PC-9 (cell line): ENCODE results near the gene TPPP. TPM values are rescaled to one million over a fixed set of nuclear protein-coding genes. Genes with fewer than 3 reads are reported as not detected.

ENCODE experiments used
- BruUV-seq: library from RNA; stranded (reverse); fragments of 400-500 nt; replicated peaks from 2 replicates; lab custom pipeline; 2021; lab: Mats Ljungman, UMichigan
- CTCF ChIA-PET: fragments of 300-600 bp; sonication (Branson Sonifier 250); formaldehyde crosslinking; loops from one replicate; lab custom pipeline; 2022; ENCODE audit warnings: antibody characterized with exemption; lab: Charles Lee
- POLR2A ChIA-PET: fragments of 300-600 bp; sonication (Branson Sonifier 250); formaldehyde crosslinking; loops from one replicate; lab custom pipeline; 2022; ENCODE audit warnings: antibody characterized with exemption; ENCODE audit not compliant: unreplicated experiment; lab: Charles Lee
- DNase-seq, 2 experiments: peaks; one replicate each; pipeline versions ENCODE4 v3.0.0 to v3.0.0-alpha.2; 2015 to 2022; ENCODE audit warnings: mixed read lengths in 1 of 2
- H2AFZ ChIP-seq: fragments of 200-600 bp; sonication (generic); 2 replicates; pipeline ENCODE4 v1.8.1; 2017; ENCODE audit warnings: antibody characterized with exemption
- H3F3A ChIP-seq: fragments of 200-600 bp; sonication (generic); 2 replicates; pipeline ENCODE4 v1.8.1; 2017; ENCODE audit warnings: antibody characterized with exemption, mild to moderate bottlenecking, low read depth; ENCODE audit not compliant: insufficient read depth
- H3K27ac ChIP-seq: fragments of 200-600 bp; sonication (generic); 2 replicates; pipeline ENCODE4 v1.6.1; 2016; ENCODE audit warnings: mixed run types
- H3K27me3 ChIP-seq: fragments of 200-600 bp; sonication (generic); 2 replicates; pipeline ENCODE4 v1.6.1; 2016; ENCODE audit warnings: low read depth, mixed run types; ENCODE audit not compliant: insufficient read depth
- H3K36me3 ChIP-seq: fragments of 200-600 bp; sonication (generic); 2 replicates; pipeline ENCODE4 v1.6.1; 2016; ENCODE audit warnings: low read depth, mixed run types
- H3K4me1 ChIP-seq: fragments of 200-600 bp; sonication (generic); replicated peaks from 2 replicates; pipeline ENCODE4 v1.6.1; 2016; ENCODE audit warnings: mixed run types; ENCODE audit not compliant: insufficient read depth
- H3K4me2 ChIP-seq: fragments of 200-600 bp; sonication (generic); 2 replicates; pipeline ENCODE4 v1.6.1; 2017; ENCODE audit warnings: mixed run types
- H3K4me3 ChIP-seq: fragments of 200-600 bp; sonication (generic); 2 replicates; pipeline ENCODE4 v1.6.1; 2016; ENCODE audit warnings: mixed run types
- H3K79me2 ChIP-seq: fragments of 200-600 bp; sonication (generic); 2 replicates; pipeline ENCODE4 v1.6.1; 2017; ENCODE audit warnings: low read depth, mixed run types
- H3K9me2 ChIP-seq: fragments of 200-600 bp; sonication (generic); 2 replicates; pipeline ENCODE4 v1.8.1; 2017; ENCODE audit warnings: mild to moderate bottlenecking; ENCODE audit not compliant: insufficient read depth
- H3K9me3 ChIP-seq: fragments of 200-600 bp; sonication (generic); 2 replicates; pipeline ENCODE4 v1.8.1; 2016; ENCODE audit warnings: low read depth; ENCODE audit not compliant: insufficient read depth
- H4K20me1 ChIP-seq: fragments of 200-600 bp; sonication (generic); 2 replicates; pipeline ENCODE4 v1.8.1; 2017; ENCODE audit not compliant: insufficient read depth
- EZH2 ChIP-seq: fragments of 200-600 bp; sonication (generic); IDR thresholded peaks from 2 replicates; pipeline ENCODE4 v1.8.0; 2017; ENCODE audit warnings: antibody characterized with exemption, low read depth
- intact Hi-C: fragments of 100-400 bp; cut with micrococcal nuclease; formaldehyde crosslinking; loops from one replicate; pipeline ENCODE4 v1.10.0; 2022; ENCODE audit not compliant: unreplicated experiment
- total RNA-seq: library from RNA; stranded (reverse); gene quantifications from 2 replicates; pipeline ENCODE4 v1.2.3, GENCODE V29; 2021
- TF ChIP-seq, protein P1 (sequence below): fragments of 200-600 bp; sonication (generic); conservative IDR thresholded peaks from 2 replicates; pipeline ENCODE4 v1.6.1; 2017; ENCODE audit warnings: mixed run types, antibody characterized with exemption, mild to moderate bottlenecking, moderate library complexity

The TPPP gene
- total RNA-seq, 1 experiment from 2014 or later, result 0.17 TPM

DNA sequence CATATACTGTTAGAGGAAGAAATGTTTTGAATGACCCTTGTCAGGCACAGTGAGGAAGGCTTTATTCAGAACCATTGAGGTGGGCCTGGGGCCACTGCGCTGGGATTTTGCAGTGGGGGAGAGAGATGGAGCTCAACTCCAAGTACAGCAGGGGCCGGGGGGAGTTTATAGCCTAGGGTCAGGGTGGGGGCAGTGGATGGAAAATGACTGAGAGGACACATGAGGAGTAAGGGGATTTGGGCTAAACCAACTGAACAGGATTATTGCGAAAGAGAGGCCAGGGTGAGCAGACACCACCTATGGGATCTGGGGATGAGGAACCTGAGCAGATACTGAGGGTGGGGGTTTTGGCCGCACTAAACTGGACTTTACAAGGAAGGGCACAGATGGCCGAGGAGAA lies 74.7 kb downstream of the TPPP start:
- no peak overlapping the region for H2AFZ ChIP-seq
- peaks cover 13% of the 10 kb centered on the region for H3K4me1 ChIP-seq
- H3K79me2 ChIP-seq, result peaks cover 47% of the 10 kb centered on the region
- peaks cover 40% of the 10 kb centered on the region for H3K36me3 ChIP-seq
- intact Hi-C loops, result no loop called here
- H3K4me3 ChIP-seq, result no peak overlapping the region
- BruUV-seq, result no TSS peak
- H4K20me1 ChIP-seq, result peaks cover 21% of the 10 kb centered on the region
- peaks cover 14% of the 10 kb centered on the region for H3F3A ChIP-seq
- ChIA-PET CTCF (no interaction called here), POLR2A (no interaction called here)
- no peak overlapping the region for H3K4me2 ChIP-seq
- H3K9me3 ChIP-seq, result no peaks in the 10 kb centered on the region
- H3K27ac ChIP-seq, result no peak overlapping the region
- TF ChIP-seq, protein P1, sequence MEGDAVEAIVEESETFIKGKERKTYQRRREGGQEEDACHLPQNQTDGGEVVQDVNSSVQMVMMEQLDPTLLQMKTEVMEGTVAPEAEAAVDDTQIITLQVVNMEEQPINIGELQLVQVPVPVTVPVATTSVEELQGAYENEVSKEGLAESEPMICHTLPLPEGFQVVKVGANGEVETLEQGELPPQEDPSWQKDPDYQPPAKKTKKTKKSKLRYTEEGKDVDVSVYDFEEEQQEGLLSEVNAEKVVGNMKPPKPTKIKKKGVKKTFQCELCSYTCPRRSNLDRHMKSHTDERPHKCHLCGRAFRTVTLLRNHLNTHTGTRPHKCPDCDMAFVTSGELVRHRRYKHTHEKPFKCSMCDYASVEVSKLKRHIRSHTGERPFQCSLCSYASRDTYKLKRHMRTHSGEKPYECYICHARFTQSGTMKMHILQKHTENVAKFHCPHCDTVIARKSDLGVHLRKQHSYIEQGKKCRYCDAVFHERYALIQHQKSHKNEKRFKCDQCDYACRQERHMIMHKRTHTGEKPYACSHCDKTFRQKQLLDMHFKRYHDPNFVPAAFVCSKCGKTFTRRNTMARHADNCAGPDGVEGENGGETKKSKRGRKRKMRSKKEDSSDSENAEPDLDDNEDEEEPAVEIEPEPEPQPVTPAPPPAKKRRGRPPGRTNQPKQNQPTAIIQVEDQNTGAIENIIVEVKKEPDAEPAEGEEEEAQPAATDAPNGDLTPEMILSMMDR, result no peak
- no peak for TF ChIP-seq EZH2
- no peaks in the 10 kb centered on the region for H3K27me3 ChIP-seq
- DNase-seq, result no peak
- no peaks in the 10 kb centered on the region for H3K9me2 ChIP-seq

DNA sequence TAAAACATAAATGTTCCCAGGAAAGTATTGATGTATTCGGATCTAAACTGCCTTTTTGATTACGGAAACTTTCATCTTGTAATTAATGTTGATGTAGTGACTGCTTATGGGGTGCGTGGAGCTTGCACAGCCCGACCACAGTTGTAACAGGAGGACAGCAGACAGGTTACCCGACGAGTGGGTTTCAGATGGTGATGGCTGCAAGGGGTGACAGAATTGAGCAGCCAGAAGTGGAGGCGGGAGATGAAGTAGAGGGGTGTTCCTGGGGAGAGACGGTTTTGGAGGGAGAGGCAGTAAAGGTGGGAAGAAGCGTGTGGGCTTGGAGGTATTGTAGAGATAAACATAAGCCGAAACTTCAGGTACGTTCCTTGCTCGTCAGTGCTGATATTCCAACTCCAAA lies 75.3 kb downstream of the TPPP start:
- no peak overlapping the region for H3K4me3 ChIP-seq
- H3K4me1 ChIP-seq, result peaks cover 18% of the 10 kb centered on the region
- H4K20me1 ChIP-seq, result peaks cover 21% of the 10 kb centered on the region
- ChIA-PET POLR2A (no interaction called here), CTCF (no interaction called here)
- no peaks in the 10 kb centered on the region for H3K9me3 ChIP-seq
- no peak for TF ChIP-seq EZH2
- TF ChIP-seq, protein P1, result no peak
- H3K27me3 ChIP-seq, result no peaks in the 10 kb centered on the region
- peaks cover 20% of the 10 kb centered on the region for H3F3A ChIP-seq
- intact Hi-C loops, result no loop called here
- peaks cover 53% of the 10 kb centered on the region for H3K79me2 ChIP-seq
- DNase-seq, result no peak
- no peak overlapping the region for H3K4me2 ChIP-seq
- no TSS peak for BruUV-seq
- peaks cover 40% of the 10 kb centered on the region for H3K36me3 ChIP-seq
- H2AFZ ChIP-seq, result no peak overlapping the region
- no peaks in the 10 kb centered on the region for H3K9me2 ChIP-seq
- H3K27ac ChIP-seq, result no peak overlapping the region

DNA sequence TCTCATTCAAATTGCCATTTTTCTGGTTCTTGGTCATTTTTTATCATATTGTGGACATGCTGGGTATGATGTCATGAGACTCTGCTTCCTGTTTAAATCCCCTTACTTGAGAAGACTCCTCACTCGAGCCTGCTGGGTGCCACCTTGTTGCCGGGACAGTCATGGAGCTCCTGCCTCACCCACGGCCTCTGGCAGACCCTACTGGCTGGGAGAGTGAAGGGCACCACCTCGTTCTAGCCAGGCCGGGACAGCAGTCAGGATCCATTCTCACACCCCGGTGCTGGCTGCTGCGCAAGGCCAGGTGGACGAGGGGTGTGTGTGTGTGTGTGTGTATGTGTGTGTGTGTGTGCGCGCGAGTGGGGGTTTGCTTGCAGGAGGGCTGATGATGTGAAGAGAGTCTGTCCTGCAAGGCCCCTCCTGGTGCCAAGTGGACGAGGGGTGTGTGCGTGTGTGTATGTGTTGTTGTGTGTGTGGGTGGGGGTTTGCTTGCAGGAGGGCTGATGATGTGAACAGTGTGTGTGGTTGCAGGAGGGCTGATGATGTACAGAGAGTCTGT lies 76.6 kb downstream of the TPPP start:
- intact Hi-C loops, result no loop called here
- Histone ChIP-seq H3K9me3 (no peaks in the 10 kb centered on the region), H3K79me2 (peaks cover 58% of the 10 kb centered on the region), H3K27ac (no peak overlapping the region), H4K20me1 (peaks cover 21% of the 10 kb centered on the region), H3K27me3 (no peaks in the 10 kb centered on the region), H3K4me1 (peaks cover 22% of the 10 kb centered on the region), H3K9me2 (no peaks in the 10 kb centered on the region), H3K4me3 (no peak overlapping the region), H3F3A (peaks cover 23% of the 10 kb centered on the region), H3K4me2 (no peak overlapping the region), H3K36me3 (peaks cover 40% of the 10 kb centered on the region), H2AFZ (no peak overlapping the region)
- no peak for DNase-seq
- ChIA-PET CTCF (no interaction called here), POLR2A (no interaction called here)
- TF ChIP-seq, protein P1, result no peak
- no peak for TF ChIP-seq EZH2
- no TSS peak for BruUV-seq
